K562 (cell line): ENCODE measurements around the gene RAB4B. TPM values are rescaled to one million over a fixed set of nuclear protein-coding genes. Genes with fewer than 3 reads are reported as not detected.

Experiments
- GTF2E2 ChIP-seq: fragments of 200-800 bp; sonication (Bioruptor generic); IDR thresholded peaks from 2 replicates; pipeline ENCODE4 v1.6.1; 2016; ENCODE audit warnings: missing genetic modification characterization, missing compliant biosample characterization
- HMG20A ChIP-seq: fragments of 450-650 bp; formaldehyde crosslinking; conservative IDR thresholded peaks from 2 replicates; pipeline ENCODE4 v1.4.0; 2020; ENCODE audit warnings: mild to moderate bottlenecking, mixed read lengths
- HMGN3 ChIP-seq: IDR thresholded peaks from 2 replicates; pipeline ENCODE4 v1.6.1; 2011; ENCODE audit warnings: borderline replicate concordance, low read depth, mild to moderate bottlenecking, mixed read lengths, low read length; ENCODE audit not compliant: insufficient read length; ENCODE audit errors: extremely low read depth
- MYNN ChIP-seq, 2 experiments: sonication (generic); formaldehyde crosslinking in 1 of 2; IDR thresholded peaks; 2 replicates each; pipeline versions ENCODE4 v1.5.0 to v1.6.1; 2016 to 2020; ENCODE audit warnings: antibody characterized with exemption in 1 of 2, missing genetic modification reagents in 1 of 2
- PML ChIP-seq: IDR thresholded peaks from 2 replicates; pipeline ENCODE4 v1.6.1; 2012; ENCODE audit warnings: low read length, inconsistent platforms
- SMARCA5 ChIP-seq: fragments of 450-650 bp; IDR thresholded peaks from 2 replicates; pipeline ENCODE4 v1.6.1; 2016
- SRSF1 ChIP-seq: fragments of 200-400 bp; formaldehyde crosslinking; IDR thresholded peaks from 2 replicates; pipeline ENCODE4 v1.6.1; 2017; ENCODE audit warnings: mild to moderate bottlenecking, low read depth, low read length, moderate library complexity
- SUPT5H ChIP-seq: fragments of 450-650 bp; IDR thresholded peaks from 2 replicates; pipeline ENCODE4 v1.6.1; 2016
- ZBTB33 ChIP-seq: sonication (generic); formaldehyde crosslinking; IDR thresholded peaks from 2 replicates; pipeline ENCODE4 v1.8.1; 2023; ENCODE audit warnings: mild to moderate bottlenecking, missing genetic modification reagents
- ZNF740 ChIP-seq, 3 experiments: fragments of 200-800 bp in 1 of 3; sonication (Bioruptor generic) in 1 of 3; sonication (generic) in 1 of 3; formaldehyde crosslinking in 1 of 3; IDR thresholded peaks; 2 replicates each; pipeline versions ENCODE4 v1.6.1 to v1.8.0; 2016 to 2022; ENCODE audit warnings: mild to moderate bottlenecking in 2 of 3, missing compliant biosample characterization in 2 of 3, missing genetic modification characterization in 2 of 3, missing genetic modification reagents in 1 of 3
- polyA plus RNA-seq, 8 experiments: library from polyadenylated mRNA; depleted of rRNA in 4 of 8; stranded (reverse) in 5 of 8; unstranded in 3 of 8; fragments of >200 nt; fragmentation: Nextera tagmentation in 2 of 8; fragmentation: Illumina TruSeq in 1 of 8; extraction: Ambion mirVana in 2 of 8; extraction: Trizol in 1 of 8; gene quantifications; 2 replicates each; pipeline versions ENCODE4 v1.2.1 to v1.2.3, GENCODE V29; 2011 to 2014; ENCODE audit warnings: inconsistent platforms in 1 of 8, missing spikeins in 1 of 8
- total RNA-seq, 7 experiments: library from RNA; depleted of rRNA in 6 of 7; stranded (reverse); fragments of >200 nt in 6 of 7; fragmentation: Illumina TruSeq in 2 of 7; extraction: Trizol in 2 of 7; gene quantifications; 2 replicates each; pipeline versions ENCODE4 v1.2.1 to v1.2.3, GENCODE V29; 2011 to 2021; ENCODE audit warnings: low replicate concordance in 1 of 7

The RAB4B gene
- total and polyA plus RNA-seq, 9 of the 15 experiments (the other 6 are each of a cell fraction or from before 2014, with no cell fraction given) = 0.28 to 20.4 (median 9.0) TPM

GRCh38 chr19:40809358-40810086, 31.5 kb downstream of the RAB4B start (continued):
- no peak for TF ChIP-seq ZNF740 (CRISPR knock-in tag; IDR thresholded peaks at IDR 0.05)
- no peak for TF ChIP-seq ZNF740 (tag; IDR thresholded peaks at IDR 0.05)
- peak; percentile 23 for TF ChIP-seq HMGN3
- TF ChIP-seq GTF2E2 (tag) = no peak
- no peak for TF ChIP-seq SRSF1
- peak; percentile 60; the same call in 1 of the 2 replicates for TF ChIP-seq MYNN (IDR thresholded peaks at IDR 0.05)
- TF ChIP-seq MYNN (CRISPR knock-in tag; IDR thresholded peaks at IDR 0.05) = no peak
- no peak for TF ChIP-seq HMG20A (CRISPR knock-in tag)
- peak; percentile 54; the same call in 1 of the 2 replicates for TF ChIP-seq SUPT5H
- peak; percentile 45; the same call in 1 of the 2 replicates for TF ChIP-seq ZBTB33 (CRISPR knock-in tag)
- no peak for TF ChIP-seq PML
- no peak for TF ChIP-seq SMARCA5
